AG04449 (cell line): ENCODE results near the gene GLMP.

Source experiments
- CTCF ChIA-PET: fragments of 350-600 bp; formaldehyde crosslinking; extraction: SDS; loops from one replicate; lab custom pipeline; 2021; ENCODE audit warnings: antibody characterized with exemption; lab: Yijun Ruan, JAX
- POLR2A ChIA-PET: fragments of 400-600, 350-600 bp; formaldehyde crosslinking; extraction: SDS; loops from one replicate; lab custom pipeline; 2020; ENCODE audit warnings: antibody characterized with exemption, inconsistent platforms; lab: Yijun Ruan, JAX
- DNase-seq: peaks from one replicate; pipeline ENCODE4 v3.0.0-alpha.2; 2010; ENCODE audit warnings: low read depth, low spot score
- H3K4me3 ChIP-seq: 2 replicates; pipeline ENCODE4 v1.5.1; 2011; ENCODE audit warnings: low read depth, mild to moderate bottlenecking, control low read depth, low read length
- TF ChIP-seq, protein P1 (sequence below): IDR thresholded peaks from one replicate; pipeline ENCODE4 v1.5.1; 2011; ENCODE audit warnings: mild to moderate bottlenecking, moderate library complexity, low read length, control low read depth, inconsistent platforms; ENCODE audit not compliant: insufficient read depth; ENCODE audit errors: missing control alignments

Gene GLMP

DNA sequence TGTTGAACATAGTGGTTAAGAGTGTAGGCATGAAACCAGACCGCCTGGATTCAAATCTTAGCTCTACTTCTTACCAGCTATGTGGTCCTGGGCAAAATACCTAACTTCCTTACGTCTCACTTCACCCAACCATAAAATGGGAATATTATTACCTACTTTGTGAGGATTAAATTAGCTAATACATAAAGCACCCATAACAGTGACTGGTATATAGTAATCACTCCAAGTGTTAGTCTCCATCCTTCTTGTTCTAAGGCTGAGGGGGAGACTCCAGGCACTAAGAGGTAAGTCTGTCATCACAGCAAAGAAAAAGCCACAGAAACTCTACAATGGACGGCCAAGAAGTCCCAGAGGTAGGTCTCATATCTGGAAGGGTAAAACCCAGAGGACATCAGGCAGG is 15.6 kb downstream of the GLMP start:
- POLR2A ChIA-PET: interaction anchor here (1.4 kb wide), 1 partner anchor 17 kb away, joined by 3 read pairs; no protein-coding TSS in a partner anchor
- TF ChIP-seq, protein P1, sequence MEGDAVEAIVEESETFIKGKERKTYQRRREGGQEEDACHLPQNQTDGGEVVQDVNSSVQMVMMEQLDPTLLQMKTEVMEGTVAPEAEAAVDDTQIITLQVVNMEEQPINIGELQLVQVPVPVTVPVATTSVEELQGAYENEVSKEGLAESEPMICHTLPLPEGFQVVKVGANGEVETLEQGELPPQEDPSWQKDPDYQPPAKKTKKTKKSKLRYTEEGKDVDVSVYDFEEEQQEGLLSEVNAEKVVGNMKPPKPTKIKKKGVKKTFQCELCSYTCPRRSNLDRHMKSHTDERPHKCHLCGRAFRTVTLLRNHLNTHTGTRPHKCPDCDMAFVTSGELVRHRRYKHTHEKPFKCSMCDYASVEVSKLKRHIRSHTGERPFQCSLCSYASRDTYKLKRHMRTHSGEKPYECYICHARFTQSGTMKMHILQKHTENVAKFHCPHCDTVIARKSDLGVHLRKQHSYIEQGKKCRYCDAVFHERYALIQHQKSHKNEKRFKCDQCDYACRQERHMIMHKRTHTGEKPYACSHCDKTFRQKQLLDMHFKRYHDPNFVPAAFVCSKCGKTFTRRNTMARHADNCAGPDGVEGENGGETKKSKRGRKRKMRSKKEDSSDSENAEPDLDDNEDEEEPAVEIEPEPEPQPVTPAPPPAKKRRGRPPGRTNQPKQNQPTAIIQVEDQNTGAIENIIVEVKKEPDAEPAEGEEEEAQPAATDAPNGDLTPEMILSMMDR: no peak
- no peak overlapping the region for H3K4me3 ChIP-seq

DNA sequence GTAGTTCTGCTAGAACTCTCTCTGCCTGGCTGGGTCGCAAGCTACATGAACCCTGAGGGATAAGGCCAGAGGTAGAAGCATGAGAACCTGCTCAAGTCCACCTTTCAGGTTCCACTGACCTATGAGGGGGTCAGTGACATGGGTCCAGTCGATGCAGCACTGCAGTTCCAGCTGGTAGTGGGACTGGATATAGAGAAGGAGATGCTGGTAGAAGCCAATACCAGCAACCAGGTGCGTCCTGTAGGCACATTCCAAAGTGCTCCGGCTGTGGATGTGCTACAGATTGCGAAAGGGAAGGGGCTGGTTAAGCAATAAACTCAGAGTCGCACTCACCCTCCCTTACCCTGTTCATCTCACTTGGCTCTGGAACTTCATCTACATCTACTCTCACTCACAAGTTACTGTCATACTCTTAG is 18.5 kb downstream of the GLMP start:
- no peak for DNase-seq
- CTCF ChIA-PET: interaction anchor here (1.0 kb wide), 1 partner anchor 50 kb away, joined by 3 read pairs; no protein-coding TSS in a partner anchor
- no peak overlapping the region for H3K4me3 ChIP-seq
- TF ChIP-seq, protein P1: no peak
- POLR2A ChIA-PET: interaction anchor here (0.6 kb wide), 1 partner anchor 197 kb away, joined by 3 read pairs; no protein-coding TSS in a partner anchor

More for the DNA sequence above, 15.6 kb downstream of the GLMP start:
- CTCF ChIA-PET: interaction anchor here (0.9 to 2.4 kb wide), 7 partner anchors 9 to 183 kb away, joined by 3 to 9 read pairs (median 4); no protein-coding TSS in a partner anchor
- no peak for DNase-seq

DNA sequence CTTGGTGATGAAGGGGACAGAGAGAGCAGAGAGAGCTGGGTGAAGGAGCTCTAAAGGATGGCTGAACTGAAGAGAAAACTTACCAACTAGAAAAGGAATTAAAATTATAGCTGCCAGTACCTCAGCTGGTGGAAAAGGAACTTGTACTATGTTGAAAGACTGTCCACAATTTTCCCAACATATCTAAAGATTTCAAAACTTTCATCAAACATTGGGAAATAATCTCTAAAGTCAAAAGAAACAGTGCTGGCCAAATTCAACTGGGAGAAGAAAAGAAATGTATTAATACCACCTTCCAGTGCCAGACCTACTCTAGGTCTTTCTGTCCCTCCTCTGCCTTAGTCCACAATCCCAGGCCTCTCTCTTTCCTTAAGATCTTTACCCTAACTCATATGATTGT is 18.9 kb downstream of the GLMP start:
- no peak overlapping the region for H3K4me3 ChIP-seq
- ChIA-PET POLR2A (interaction anchor here (0.6 kb wide), 1 partner anchor 197 kb away, joined by 3 read pairs; no protein-coding TSS in a partner anchor), CTCF (interaction anchor here (1.0 kb wide), 1 partner anchor 50 kb away, joined by 3 read pairs; no protein-coding TSS in a partner anchor)
- no peak for DNase-seq
- TF ChIP-seq, protein P1: no peak

DNA sequence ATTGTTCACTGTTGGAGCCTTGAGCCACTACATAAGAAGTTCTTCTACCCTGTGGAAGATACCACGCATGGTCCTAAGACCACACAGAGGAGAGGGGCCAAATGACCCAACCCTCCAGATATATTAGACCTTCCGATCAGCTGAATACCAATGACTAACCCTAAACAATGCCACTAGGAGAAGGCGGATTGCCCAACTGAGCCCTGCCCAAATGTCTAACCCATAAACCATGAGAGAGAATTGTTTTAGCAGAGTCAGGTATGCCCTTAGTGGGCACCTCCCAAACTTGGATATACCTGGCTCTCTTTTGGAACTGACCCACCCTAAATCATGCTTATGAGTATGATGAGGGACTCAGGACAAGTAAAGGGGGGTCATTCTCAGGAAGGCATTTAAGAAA is 25.2 kb downstream of the GLMP start:
- no peak overlapping the region for H3K4me3 ChIP-seq
- TF ChIP-seq, protein P1: no peak
- no peak for DNase-seq
- POLR2A ChIA-PET: no interaction called here
- CTCF ChIA-PET: interaction anchor here (0.8 kb wide), 1 partner anchor 9 kb away, joined by 3 read pairs; no protein-coding TSS in a partner anchor

DNA sequence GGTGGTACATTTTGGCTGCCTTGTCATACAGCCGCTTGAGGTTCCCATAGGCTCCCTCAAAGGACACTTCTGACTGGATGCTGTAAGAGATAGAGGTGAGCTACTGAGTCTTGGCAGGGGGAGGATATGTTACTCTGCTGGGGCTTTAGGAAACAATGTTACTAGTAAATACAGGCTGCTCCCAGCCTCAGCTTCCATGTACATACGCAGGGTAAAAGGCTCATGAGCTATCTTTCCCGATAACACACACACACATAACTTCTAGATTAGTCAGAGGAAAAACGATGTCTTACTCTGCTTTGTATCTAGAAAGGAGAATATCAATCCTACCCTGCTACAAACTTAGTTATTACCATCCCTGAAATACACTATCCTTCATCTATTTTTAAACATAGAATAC is 27.1 kb downstream of the GLMP start:
- H3K4me3 ChIP-seq: no peak overlapping the region
- TF ChIP-seq, protein P1: no peak
- no peak for DNase-seq
- ChIA-PET CTCF (no interaction called here), POLR2A (interaction anchor here (0.9 kb wide), 1 partner anchor 14 kb away, joined by 3 read pairs; the partner anchor contains the start of gene SMG5)

DNA sequence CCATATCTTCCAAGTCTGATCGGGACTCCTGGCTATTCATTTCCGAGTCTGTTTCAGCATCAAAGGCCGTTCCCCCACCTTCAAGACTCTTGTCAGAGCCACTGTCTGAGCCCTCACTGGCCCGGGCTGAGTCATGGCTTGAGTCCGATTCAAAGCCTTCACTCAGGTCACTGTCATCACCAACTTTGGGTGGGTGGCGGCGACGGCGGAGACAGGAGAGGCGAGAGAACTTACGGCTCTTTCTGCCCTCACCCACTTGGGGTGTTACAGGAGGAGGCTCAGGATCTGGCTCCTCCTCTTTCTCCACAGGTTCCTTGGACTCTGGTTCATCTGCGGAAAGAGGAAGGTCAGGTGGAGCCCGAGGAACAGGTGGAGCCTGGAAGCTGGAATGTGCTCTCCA is 29.4 kb downstream of the GLMP start:
- TF ChIP-seq, protein P1: no peak
- no peak for DNase-seq
- POLR2A ChIA-PET: no interaction called here
- CTCF ChIA-PET: no interaction called here
- no peak overlapping the region for H3K4me3 ChIP-seq
